ENCODE results near the gene PCDHGA6. TPM values are rescaled to one million over a fixed set of nuclear protein-coding genes. Genes with fewer than 3 reads are reported as not detected.

Gene PCDHGA6
- total RNA-seq, 1 donor from 2014 or later, result 0.60 TPM

DNA sequence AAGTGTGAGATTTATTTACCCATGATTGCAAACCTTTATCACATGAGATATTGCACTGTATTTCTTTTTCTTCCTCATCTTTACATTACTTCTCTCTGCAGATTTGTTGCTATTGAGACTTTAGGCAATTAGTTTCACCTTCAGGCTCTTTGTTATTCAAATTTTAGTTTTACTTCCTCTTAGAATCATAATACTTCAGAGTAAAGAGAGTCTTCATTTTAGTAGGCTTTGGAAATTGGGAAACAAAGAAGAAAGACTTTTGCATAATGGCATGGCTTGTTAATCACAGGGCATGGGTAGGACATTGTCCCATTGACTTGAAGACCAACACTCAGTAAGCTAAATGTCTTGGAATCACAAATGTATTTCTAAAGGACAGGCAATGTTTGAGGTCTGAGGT lies 11.0 kb upstream of the PCDHGA6 start:
- peaks cover 51% of the 10 kb centered on the region for H3K9me3 Mint-ChIP-seq (ENCODE audit: low read depth)
- H3K36me3 Mint-ChIP-seq (ENCODE audit: insufficient read depth), result peaks cover 20% of the 10 kb centered on the region
- H3K4me3 Mint-ChIP-seq (ENCODE audit: low read depth), result no peak overlapping the region
- no peak overlapping the region for H3K27ac Mint-ChIP-seq
- DNase-seq (ENCODE audit: low spot score, unreplicated experiment), result no peak
- TF ChIP-seq, protein P1, sequence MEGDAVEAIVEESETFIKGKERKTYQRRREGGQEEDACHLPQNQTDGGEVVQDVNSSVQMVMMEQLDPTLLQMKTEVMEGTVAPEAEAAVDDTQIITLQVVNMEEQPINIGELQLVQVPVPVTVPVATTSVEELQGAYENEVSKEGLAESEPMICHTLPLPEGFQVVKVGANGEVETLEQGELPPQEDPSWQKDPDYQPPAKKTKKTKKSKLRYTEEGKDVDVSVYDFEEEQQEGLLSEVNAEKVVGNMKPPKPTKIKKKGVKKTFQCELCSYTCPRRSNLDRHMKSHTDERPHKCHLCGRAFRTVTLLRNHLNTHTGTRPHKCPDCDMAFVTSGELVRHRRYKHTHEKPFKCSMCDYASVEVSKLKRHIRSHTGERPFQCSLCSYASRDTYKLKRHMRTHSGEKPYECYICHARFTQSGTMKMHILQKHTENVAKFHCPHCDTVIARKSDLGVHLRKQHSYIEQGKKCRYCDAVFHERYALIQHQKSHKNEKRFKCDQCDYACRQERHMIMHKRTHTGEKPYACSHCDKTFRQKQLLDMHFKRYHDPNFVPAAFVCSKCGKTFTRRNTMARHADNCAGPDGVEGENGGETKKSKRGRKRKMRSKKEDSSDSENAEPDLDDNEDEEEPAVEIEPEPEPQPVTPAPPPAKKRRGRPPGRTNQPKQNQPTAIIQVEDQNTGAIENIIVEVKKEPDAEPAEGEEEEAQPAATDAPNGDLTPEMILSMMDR (IDR thresholded peaks at IDR 0.05; ENCODE audit: unreplicated experiment), result no peak
- H3K27me3 Mint-ChIP-seq, result no peaks in the 10 kb centered on the region
- H3K4me1 Mint-ChIP-seq (ENCODE audit: low read depth), result no peaks in the 10 kb centered on the region

DNA sequence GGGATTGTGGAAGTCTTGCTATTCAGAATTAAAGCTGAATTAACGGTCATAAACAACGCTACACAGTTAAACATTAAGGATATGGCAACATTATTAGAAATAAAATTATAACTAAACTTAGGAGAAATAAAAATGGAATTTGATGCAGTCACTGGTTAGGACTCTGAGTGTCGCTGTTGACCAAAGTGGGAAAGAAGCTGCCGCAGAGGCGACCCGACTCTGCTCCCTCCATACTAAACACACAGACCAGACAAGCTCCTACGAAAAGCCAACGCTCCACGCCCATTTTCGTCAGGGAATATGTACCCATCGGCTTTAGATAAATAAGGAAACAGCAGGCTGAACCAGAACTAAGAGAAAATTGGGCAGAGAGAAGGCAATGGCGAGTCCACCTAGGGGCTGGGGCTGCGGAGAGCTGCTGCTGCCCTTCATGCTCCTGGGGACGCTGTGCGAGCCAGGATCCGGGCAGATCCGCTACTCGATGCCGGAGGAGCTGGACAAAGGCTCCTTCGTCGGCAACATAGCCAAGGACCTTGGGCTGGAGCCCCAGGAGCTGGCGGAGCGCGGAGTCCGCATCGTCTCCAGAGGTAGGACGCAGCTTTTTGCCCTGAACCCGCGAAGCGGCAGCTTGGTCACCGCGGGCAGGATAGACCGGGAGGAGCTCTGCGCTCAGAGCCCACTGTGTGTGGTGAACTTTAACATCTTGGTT lies 9.6 kb upstream of the PCDHGA6 start, which contains the start of gene PCDHGA5:
Gene PCDHGA5 (plus strand): TSS at position 211 of the 709 bp plus-strand sequence. CDS start 169 bp downstream, at position 380.
- peaks cover 47% of the 10 kb centered on the region for H3K9me3 Mint-ChIP-seq (ENCODE audit: low read depth)
- no peak within 1 kb of the TSS for H3K4me3 Mint-ChIP-seq (ENCODE audit: low read depth)
- peaks cover 18% of the 10 kb centered on the region for H3K36me3 Mint-ChIP-seq (ENCODE audit: insufficient read depth)
- H3K4me1 Mint-ChIP-seq (ENCODE audit: low read depth), result no peaks in the 10 kb centered on the region
- no peak for DNase-seq (ENCODE audit: low spot score, unreplicated experiment)
- TF ChIP-seq, protein P1 (IDR thresholded peaks at IDR 0.05; ENCODE audit: unreplicated experiment), result no peak
- no peaks in the 10 kb centered on the region for H3K27me3 Mint-ChIP-seq
- no peak within 1 kb of the TSS for H3K27ac Mint-ChIP-seq

DNA sequence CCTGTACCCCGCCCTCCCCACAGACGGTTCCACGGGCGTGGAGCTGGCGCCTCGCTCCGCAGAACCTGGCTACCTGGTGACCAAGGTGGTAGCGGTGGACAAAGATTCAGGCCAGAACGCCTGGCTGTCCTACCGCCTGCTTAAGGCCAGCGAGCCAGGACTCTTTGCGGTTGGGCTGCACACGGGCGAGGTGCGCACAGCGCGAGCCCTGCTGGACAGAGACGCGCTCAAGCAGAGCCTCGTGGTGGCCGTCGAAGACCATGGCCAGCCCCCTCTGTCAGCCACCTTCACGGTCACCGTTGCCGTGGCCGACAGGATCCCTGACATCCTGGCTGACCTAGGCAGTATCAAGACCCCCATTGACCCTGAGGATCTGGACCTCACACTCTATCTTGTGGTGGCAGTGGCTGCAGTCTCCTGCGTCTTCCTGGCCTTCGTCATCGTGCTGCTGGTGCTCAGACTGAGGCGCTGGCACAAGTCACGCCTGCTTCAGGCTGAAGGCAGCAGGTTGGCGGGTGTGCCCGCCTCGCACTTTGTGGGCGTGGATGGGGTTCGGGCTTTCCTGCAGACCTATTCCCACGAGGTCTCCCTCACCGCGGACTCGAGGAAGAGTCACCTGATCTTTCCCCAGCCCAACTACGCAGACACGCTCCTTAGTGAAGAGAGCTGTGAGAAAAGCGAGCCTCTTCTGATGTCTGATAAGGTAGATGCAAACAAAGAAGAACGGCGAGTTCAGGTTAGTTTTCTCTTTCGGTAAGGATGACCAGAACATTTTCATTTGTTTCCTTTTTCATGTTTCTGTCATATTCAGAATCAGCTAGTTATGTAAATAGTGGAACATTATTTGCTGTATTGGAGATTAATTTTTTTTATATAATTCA lies 7.4 kb upstream of the PCDHGA6 start:
- Mint-ChIP-seq H3K27me3 (no peaks in the 10 kb centered on the region), H3K36me3 (ENCODE audit: insufficient read depth) (peaks cover 16% of the 10 kb centered on the region)

DNA sequence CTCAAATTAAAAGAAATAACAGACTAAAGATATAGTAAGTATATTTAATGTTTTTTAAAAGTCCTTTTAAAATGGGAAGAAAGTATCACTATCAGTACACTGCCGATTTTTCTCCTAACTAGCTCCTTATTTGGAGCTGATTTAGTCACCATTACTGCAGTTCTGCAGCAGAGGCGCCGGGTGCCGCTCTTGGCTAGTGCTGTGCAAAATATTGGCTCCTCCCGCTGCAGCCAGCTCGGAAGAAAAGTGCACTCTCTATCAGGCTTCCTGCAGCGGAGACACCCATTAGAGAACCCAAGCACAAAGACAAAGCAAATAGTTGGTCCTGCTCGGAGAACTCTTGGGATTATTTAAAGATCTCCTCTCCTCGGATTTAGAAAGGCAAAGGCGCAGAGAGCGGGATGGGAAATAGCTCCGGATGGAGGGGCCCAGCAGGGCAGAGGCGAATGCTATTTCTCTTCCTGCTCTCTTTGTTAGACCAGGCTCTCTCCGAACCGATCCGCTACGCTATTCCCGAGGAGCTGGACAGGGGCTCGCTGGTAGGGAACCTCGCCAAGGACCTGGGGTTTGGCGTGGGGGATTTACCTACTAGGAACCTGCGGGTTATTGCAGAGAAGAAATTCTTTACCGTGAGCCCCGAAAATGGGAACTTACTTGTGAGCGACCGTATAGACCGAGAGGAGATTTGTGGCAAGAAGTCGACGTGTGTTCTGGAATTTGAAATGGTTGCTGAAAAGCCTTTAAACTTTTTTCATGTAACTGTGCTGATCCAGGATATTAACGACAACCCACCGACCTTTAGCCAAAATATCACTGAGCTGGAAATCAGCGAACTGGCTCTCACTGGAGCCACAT lies 3.5 kb upstream of the PCDHGA6 start, which contains the start of gene PCDHGB3:
Gene PCDHGB3 (plus strand): TSS at position 249 of the 855 bp plus-strand sequence. CDS start 153 bp downstream, at position 402.
- Mint-ChIP-seq H3K27me3 (no peaks in the 10 kb centered on the region), H3K4me1 (ENCODE audit: low read depth) (no peaks in the 10 kb centered on the region), H3K36me3 (ENCODE audit: insufficient read depth) (peaks cover 18% of the 10 kb centered on the region), H3K9me3 (ENCODE audit: low read depth) (peaks cover 49% of the 10 kb centered on the region), H3K27ac (no peak within 1 kb of the TSS), H3K4me3 (ENCODE audit: low read depth) (no peak within 1 kb of the TSS)
- TF ChIP-seq, protein P1 (IDR thresholded peaks at IDR 0.05; ENCODE audit: unreplicated experiment), result no peak
- DNase-seq (ENCODE audit: low spot score, unreplicated experiment), result no peak

More for the DNA sequence above, 7.4 kb upstream of the PCDHGA6 start:
- H3K9me3 Mint-ChIP-seq (ENCODE audit: low read depth), result peaks cover 50% of the 10 kb centered on the region
- H3K4me1 Mint-ChIP-seq (ENCODE audit: low read depth), result no peaks in the 10 kb centered on the region
- DNase-seq (ENCODE audit: low spot score, unreplicated experiment), result no peak
- H3K4me3 Mint-ChIP-seq (ENCODE audit: low read depth), result no peak overlapping the region
- H3K27ac Mint-ChIP-seq, result no peak overlapping the region
- TF ChIP-seq, protein P1 (IDR thresholded peaks at IDR 0.05; ENCODE audit: unreplicated experiment), result no peak

Measured in progenitor cell of endocrine pancreas (in vitro differentiated cells).